Activated CD4-positive, alpha-beta T cell treated with anti-CD3 and anti-CD28 coated beads, Interleukin-2, amount 50 U/mL, for 1 hour (primary cell): Measurements from ENCODE around the gene SPAG6.

Experiments
- DNase-seq: peaks from one replicate; pipeline ENCODE4 v3.0.0-alpha.2; 2020

Gene SPAG6

DNA sequence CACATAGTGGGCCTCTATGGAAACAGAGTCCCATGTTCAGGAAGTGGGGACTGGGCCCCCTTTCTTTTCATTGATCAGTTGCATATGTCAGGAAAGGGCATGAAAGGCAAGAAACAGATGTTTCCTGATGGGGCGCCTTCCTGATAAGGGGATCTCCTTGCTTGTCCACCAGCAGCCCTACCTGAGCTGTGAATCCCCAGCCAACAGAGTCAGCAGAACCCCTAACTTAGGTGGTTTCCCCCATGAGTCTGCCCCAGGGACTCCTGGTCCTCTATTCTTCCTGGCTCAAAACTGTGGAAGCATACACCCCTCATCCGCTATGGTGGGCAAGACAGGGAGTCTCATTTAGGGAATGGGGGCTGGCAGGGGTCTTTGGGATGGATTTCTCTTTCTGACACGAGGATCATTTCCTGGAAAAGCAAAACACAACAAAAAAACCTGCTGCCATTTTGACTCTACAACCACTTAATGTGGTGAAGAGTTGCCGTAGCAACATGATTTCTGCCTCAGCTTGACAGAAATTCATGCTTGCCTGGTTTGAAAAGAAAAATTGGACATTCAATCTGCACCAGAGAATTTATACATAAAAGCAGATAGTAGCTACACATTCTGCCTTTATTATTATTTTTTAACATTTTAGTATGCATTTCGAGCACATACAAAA, 119.8 kb downstream of the SPAG6 start:
- DNase-seq = no peak

DNA sequence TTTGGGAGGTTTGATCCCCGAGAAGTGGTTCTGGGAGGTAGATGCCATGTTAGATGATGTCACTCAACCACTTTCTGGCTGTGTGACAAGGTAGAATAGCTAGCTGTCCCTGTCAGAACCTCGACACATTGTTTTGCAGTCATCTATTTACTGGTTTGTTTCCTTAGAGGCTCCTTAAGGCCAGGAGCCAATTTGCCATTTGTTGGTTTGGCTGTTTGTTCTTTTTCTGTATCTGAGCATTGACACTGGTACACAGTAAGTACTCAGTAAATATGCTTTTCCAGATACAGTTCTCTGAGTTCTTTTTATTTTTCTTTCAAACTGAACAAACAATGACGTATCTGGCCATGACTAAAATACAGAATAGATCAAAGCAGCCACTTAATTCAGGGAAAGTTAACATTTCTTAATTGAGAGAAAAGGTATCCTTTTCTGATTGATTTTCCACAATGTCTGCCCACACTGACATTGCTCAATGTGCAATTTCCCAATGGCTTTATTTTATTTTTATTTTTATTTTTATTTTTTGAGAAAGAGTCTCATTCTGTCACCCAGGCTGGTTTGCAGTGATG, 121.6 kb downstream of the SPAG6 start:
- no peak for DNase-seq
